Cardiac septum (tissue), 1 donor: ENCODE results near the gene MAB21L1. TPM values are rescaled to one million over a fixed set of nuclear protein-coding genes. Genes with fewer than 3 reads are reported as not detected.

Experiments used
- DNase-seq: peaks from one replicate; pipeline ENCODE4 v3.0.0-alpha.2; 2020; ENCODE audit warnings: low spot score
- intact Hi-C: fragments of 100-400 bp; cut with DNase I; formaldehyde crosslinking; loops from one replicate; pipeline ENCODE4 v1.14.0; 2022
- total RNA-seq: library from RNA; stranded (reverse); fragmentation: NEBNext Ultra II Directional; extraction: Animal tissue kit (Norgen Biotek cat#: 25700); gene quantifications from one replicate; pipeline ENCODE4 v1.2.1, GENCODE V29; 2021
- donor health status: DM: no; HTN: no; CAD: no.

MAB21L1 gene
- total RNA-seq, 1 donor from 2014 or later: 0.27 TPM

DNA sequence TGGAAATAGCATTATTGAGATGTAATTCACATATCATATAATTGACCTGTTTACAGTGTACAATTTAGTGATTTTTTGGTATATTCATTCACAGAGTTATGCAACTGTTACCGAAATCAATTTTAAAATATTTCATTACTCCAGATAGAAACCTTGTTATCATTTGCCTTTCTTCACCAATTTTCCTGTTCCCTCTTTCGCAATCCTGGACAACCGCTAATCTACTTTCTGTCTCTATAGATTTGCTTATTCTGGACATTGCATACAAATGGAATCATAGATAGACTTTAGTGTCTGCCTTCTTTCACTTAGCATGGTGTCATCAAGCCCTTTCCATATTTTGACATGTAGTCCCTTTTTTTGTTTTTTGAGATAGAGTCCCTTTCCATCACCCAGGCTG is 19.2 kb downstream of the MAB21L1 start:
- DNase-seq: no peak
- intact Hi-C loops: no loop called here

DNA sequence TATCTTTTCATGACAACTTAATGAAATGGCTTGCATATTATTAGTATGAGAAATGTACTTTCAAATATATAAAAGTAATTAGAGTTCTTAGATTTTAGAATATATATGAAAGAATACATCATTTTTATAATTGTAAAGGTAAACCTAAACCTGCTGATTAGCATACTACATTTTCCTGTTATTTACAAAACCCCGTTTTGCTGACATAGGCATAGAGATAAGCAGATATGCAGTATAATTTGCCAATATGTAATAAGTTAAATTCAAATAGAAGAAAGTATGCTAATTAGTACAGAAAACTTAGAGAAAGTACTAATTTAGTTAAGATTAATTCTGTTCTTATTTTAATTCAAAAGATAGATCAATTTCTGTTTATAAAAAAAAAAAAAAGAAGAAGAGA is 21.5 kb downstream of the MAB21L1 start:
- intact Hi-C loops: no loop called here
- DNase-seq: no peak

- DNase-seq: no peak
- intact Hi-C loops: no loop called here
These were observed 26.7 kb downstream of the MAB21L1 start for GRCh38 chr13:35449821-35450220.

DNA sequence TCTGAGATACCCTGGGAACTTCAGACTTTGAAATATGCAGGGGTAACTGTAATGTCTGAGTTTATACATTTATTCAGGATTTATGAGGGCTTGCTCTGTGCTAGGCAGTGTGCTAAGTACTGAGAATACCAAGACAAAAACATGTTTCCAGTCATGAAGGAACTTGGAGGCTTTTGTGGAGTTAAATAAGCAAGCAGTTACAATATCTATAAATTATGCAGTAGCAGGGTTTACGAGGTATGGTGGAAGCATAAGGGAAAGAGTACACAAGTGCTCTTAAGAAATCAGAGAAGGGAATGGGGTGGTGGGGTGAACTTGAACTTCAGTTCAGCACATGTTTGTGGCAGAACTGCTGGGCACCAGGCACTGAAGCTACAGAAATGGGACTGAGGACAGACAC is 28.0 kb downstream of the MAB21L1 start:
- intact Hi-C loops: no loop called here
- DNase-seq: no peak
